GM20000 (cell line): ENCODE measurements around the gene MYLK4.

Experiments
- DNase-seq: peaks from one replicate; pipeline ENCODE4 v3.0.0; 2012; ENCODE audit warnings: low spot score
- TF ChIP-seq, protein P1 (sequence below): IDR thresholded peaks from 2 replicates; pipeline ENCODE4 v1.5.1; 2012; ENCODE audit warnings: mild to moderate bottlenecking, control low read depth; ENCODE audit errors: extremely low read depth, missing control alignments

Gene MYLK4

DNA sequence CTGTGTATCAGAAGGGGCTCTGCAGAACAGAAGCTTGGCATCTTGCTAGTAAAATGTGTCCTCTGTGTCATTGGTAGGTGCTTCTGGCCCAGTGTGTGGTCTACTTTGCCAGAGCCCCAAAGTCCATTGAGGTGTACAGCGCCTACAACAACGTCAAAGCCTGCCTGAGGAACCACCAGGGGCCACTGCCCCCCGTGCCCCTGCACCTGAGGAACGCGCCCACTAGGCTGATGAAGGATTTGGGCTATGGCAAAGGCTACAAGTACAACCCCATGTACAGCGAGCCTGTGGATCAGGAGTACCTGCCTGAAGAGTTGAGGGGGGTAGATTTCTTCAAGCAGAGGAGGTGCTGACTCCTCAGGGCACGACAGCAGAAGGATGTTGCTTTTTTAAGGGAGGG is 34.2 kb upstream of the MYLK4 start:
- TF ChIP-seq, protein P1, sequence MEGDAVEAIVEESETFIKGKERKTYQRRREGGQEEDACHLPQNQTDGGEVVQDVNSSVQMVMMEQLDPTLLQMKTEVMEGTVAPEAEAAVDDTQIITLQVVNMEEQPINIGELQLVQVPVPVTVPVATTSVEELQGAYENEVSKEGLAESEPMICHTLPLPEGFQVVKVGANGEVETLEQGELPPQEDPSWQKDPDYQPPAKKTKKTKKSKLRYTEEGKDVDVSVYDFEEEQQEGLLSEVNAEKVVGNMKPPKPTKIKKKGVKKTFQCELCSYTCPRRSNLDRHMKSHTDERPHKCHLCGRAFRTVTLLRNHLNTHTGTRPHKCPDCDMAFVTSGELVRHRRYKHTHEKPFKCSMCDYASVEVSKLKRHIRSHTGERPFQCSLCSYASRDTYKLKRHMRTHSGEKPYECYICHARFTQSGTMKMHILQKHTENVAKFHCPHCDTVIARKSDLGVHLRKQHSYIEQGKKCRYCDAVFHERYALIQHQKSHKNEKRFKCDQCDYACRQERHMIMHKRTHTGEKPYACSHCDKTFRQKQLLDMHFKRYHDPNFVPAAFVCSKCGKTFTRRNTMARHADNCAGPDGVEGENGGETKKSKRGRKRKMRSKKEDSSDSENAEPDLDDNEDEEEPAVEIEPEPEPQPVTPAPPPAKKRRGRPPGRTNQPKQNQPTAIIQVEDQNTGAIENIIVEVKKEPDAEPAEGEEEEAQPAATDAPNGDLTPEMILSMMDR = no peak
- no peak for DNase-seq

DNA sequence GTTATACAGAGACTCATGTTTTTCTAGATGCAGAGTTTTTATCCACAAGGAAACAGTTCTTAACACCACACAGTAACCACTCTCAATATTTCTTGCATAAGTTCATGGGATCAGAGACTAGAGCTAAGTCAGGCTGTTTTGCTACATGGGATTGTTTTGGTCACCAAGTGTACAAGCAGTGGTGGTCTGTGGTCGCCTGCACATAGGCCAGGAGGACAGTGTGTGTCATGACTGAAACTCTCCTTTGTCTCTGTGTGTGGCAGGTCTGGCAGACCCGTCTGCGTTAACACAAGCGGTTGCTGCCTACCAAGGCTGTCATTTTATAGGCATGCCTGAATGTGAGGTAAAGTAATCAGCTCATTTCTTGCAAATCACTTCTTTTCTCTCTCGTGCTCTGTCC is 33.3 kb upstream of the MYLK4 start:
- no peak for DNase-seq
- TF ChIP-seq, protein P1 = no peak

DNA sequence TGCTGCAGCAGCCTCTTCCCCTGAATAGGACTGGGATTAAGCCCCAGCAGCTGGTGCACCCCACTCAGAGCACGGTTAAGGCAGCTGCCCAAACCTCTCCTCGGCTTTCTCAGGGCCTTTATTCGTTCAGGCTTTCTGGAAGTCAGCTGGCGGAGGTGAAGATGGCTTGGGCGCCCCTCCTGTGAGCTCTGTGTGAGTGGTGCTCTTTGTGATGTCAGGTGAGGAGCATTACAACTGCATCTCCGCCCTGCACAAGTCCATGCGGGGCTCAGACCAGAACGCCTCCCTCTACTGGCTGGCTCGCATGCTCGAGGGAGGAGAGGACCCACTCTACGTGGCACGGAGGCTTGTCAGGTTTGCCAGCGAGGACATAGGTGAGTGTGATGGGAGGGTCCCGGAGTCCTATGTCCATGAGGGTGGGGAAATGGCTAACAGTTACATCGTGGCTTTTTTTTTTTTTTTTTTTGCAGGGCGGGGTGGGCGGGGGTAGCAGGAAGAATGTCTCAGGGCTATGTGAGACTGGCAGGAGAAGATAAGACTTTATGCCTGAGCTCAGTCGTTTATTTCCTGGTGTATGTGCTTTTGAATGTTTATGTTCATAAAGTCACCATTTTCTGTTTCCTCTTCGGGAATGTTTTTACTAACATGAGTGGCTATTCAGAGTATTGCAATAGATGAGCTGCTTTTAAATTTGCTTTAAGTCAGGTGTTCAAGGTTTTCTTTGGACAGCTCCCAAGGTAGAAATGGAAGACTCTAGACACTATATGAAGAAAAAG is 32.7 kb upstream of the MYLK4 start:
- DNase-seq = no peak
- TF ChIP-seq, protein P1 = no peak

DNA sequence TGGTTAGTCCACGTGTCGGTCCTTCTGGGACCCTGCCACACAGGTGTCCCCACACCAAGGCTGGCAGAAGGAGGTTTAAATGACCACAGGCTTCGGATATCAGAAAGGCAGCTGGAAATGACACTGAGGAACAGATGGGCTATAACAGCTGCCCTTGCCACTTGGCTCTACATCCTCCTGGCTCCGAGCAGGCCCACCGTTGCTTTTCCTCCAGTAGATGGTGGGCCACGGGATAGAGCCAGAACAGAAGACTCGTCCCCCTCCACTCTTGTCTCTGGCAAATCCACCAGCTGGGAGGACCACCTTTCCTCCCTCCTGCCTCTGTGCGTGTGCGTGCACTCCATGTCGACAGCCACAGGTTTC is 32.1 kb upstream of the MYLK4 start:
- DNase-seq = no peak
- TF ChIP-seq, protein P1 = no peak

DNA sequence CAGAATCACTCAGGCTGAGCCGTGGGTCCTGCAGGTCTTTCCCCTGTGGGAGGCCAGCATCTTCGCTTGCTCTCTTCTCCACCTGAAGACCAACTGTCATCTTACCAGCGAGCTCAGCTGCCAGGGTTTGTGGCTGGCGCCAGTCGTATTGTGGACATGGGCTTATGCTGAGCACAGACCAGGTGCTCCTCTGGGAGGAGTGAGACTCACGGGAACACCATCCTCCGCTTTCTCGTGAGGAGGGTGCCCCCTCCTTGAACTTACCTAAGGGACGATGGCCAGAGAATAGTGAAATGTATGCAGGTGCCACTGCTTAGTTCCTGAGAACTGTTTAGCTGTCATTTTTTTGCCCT is 31.6 kb upstream of the MYLK4 start:
- TF ChIP-seq, protein P1 = no peak
- no peak for DNase-seq

DNA sequence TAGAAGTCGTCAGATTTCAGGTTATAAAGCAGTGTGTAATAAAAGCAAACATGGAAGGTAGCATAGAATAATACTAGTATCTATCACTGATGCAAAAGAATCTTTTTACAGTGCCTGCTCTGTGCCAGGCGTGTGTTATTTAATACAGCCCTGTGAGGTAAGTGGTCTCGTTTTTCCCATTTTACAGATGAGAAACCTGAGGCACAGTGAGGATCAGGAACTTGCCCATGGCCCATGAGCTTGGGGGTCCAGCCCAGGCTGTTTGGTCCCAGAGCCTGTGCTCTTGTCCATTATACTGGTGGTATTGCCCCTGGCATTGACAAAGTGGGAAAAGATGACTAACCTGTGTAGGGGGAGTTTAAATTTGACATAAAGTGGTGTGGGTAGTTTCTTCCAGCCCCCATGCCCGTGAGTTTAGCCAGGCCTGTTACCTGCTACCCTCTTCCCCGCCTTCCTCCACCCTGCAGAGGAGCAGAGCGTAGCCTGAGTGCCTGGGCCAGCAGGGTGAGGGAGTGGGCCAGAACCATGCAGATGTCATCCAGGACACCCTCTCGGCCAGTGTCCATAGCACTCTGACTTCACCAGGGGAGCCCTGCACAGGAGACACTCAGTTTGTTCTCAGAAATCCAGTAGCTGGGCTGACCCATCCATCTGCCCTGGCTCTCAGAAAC is 31.1 kb upstream of the MYLK4 start:
- TF ChIP-seq, protein P1 = no peak
- no peak for DNase-seq

DNA sequence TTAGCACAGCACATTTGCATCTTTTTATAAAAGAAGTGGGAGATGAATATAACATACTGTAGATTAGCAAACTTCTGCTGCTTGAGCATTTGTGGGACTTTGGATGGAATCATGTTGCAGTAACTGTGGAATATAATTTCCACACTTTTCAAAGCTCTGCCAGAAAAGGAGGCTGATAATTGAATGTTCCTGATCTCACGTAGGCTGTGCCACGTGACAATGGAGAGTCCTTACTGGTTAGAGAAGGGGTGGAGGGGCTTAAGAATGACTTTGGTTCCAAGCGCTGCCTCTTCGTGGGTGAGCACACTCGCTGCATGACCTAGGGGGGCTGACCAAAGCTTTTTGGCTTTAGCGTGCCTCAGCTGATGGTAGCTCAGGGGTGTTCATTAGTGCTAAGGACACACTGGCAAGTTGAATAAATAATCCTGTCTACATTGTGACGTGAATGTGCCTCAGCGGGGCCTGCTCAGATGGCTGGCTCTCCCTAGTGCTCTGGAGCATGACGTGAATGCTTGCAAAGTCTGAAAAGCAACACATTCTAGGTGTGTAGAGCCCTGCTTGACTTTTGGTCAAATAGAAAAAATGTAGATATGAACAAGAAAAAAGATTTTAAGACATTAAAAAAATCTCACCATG is 29.5 kb upstream of the MYLK4 start:
- TF ChIP-seq, protein P1 = no peak
- no peak for DNase-seq
